Smooth muscle cell (in vitro differentiated cells): ENCODE data around the gene SH3BP5. TPM values are rescaled to one million over a fixed set of nuclear protein-coding genes. Genes with fewer than 3 reads are reported as not detected.

Experiments
- DNase-seq: peaks from one replicate; lab custom pipeline; 2025; ENCODE audit not compliant: unreplicated experiment; lab: John Stamatoyannopoulos, UW
- H2AFZ ChIP-seq: fragments of 200-600 bp; sonication (generic); 2 replicates; pipeline ENCODE4 v1.6.0; 2016; ENCODE audit warnings: antibody characterized with exemption, low read depth, mild to moderate bottlenecking
- H3F3A ChIP-seq: fragments of 200-600 bp; sonication (generic); 2 replicates; pipeline ENCODE4 v1.6.0; 2017; ENCODE audit warnings: antibody characterized with exemption, low read depth
- H3K27ac ChIP-seq: fragments of 200-600 bp; sonication (generic); 2 replicates; pipeline ENCODE4 v1.5.1; 2016; ENCODE audit warnings: low read depth, mild to moderate bottlenecking
- H3K27me3 ChIP-seq: fragments of 200-600 bp; sonication (generic); 2 replicates; pipeline ENCODE4 v1.6.1; 2016; ENCODE audit warnings: low read depth, mild to moderate bottlenecking
- H3K36me3 ChIP-seq: fragments of 200-600 bp; sonication (generic); 2 replicates; pipeline ENCODE4 v1.5.1; 2016; ENCODE audit warnings: low read depth
- H3K4me1 ChIP-seq: fragments of 200-600 bp; sonication (generic); 2 replicates; pipeline ENCODE4 v1.5.1; 2016; ENCODE audit warnings: low read depth
- H3K4me2 ChIP-seq: fragments of 200-600 bp; sonication (generic); 2 replicates; pipeline ENCODE4 v1.6.0; 2016; ENCODE audit warnings: mild to moderate bottlenecking
- H3K4me3 ChIP-seq: fragments of 200-600 bp; sonication (generic); 2 replicates; pipeline ENCODE4 v1.5.1; 2016; ENCODE audit warnings: mild to moderate bottlenecking
- H3K79me2 ChIP-seq: fragments of 200-600 bp; sonication (generic); 2 replicates; pipeline ENCODE4 v1.6.0; 2016; ENCODE audit warnings: low read depth, mild to moderate bottlenecking
- H3K9ac ChIP-seq: fragments of 200-600 bp; sonication (generic); 2 replicates; pipeline ENCODE4 v1.6.0; 2016; ENCODE audit warnings: low read depth
- H3K9me3 ChIP-seq: fragments of 200-600 bp; sonication (generic); replicated peaks from 2 replicates; pipeline ENCODE4 v1.5.1; 2016; ENCODE audit warnings: low read depth
- H4K20me1 ChIP-seq: fragments of 200-600 bp; sonication (generic); 2 replicates; pipeline ENCODE4 v1.6.0; 2016; ENCODE audit warnings: low read depth
- CTCF ChIP-seq: fragments of 200-600 bp; sonication (generic); IDR thresholded peaks from 2 replicates; pipeline ENCODE4 v1.5.1; 2017; ENCODE audit warnings: borderline replicate concordance, mild to moderate bottlenecking, antibody characterized with exemption; ENCODE audit not compliant: insufficient read depth, poor library complexity, severe bottlenecking
- WGBS: methylation state at CpG from one replicate; pipeline ENCODE4 v1.1.7; 2016; ENCODE audit warnings: low lambda C conversion rate; 5-methylcytosine and 5-hydroxymethylcytosine counted together
- polyA plus RNA-seq: library from polyadenylated mRNA; unstranded; fragments of >200 nt; fragmentation: Nextera tagmentation; extraction: Ambion mirVana; gene quantifications from 2 replicates; pipeline ENCODE4 v1.2.1, GENCODE V29; 2016
- total RNA-seq: library from RNA; depleted of rRNA; stranded (reverse); fragments of >200 nt; gene quantifications from 2 replicates; pipeline ENCODE4 v1.2.3, GENCODE V29; 2014

SH3BP5 gene
- total and polyA plus RNA-seq, 2 experiments from 2014 or later = 10.7 to 12.7 TPM

- WGBS = 85% methylated on average over 13 of the region's 13 CpGs
- Histone ChIP-seq H3K4me3 (no peak overlapping the region), H3K9ac (no peak overlapping the region), H3K79me2 (peaks cover 43% of the 10 kb centered on the region), H3F3A (no peaks in the 10 kb centered on the region), H2AFZ (no peak overlapping the region), H3K27me3 (no peaks in the 10 kb centered on the region), H3K4me1 (no peaks in the 10 kb centered on the region), H4K20me1 (peaks cover 8% of the 10 kb centered on the region), H3K4me2 (no peak overlapping the region), H3K27ac (no peak overlapping the region), H3K36me3 (no peaks in the 10 kb centered on the region), H3K9me3 (no peaks in the 10 kb centered on the region)
- no peak for DNase-seq
- no peak for TF ChIP-seq CTCF
These were observed 54.4 kb downstream of the SH3BP5 start for GRCh38 chr3:15277861-15278500.

GRCh38 chr3:15276028-15276724 is 56.2 kb downstream of the SH3BP5 start:
- TF ChIP-seq CTCF = no peak
- 98% methylated on average over 11 of the region's 11 CpGs for WGBS
- no peak for DNase-seq
- Histone ChIP-seq H3K27ac (peak overlapping the region; percentile 37), H4K20me1 (peaks cover 8% of the 10 kb centered on the region), H3K36me3 (no peaks in the 10 kb centered on the region), H3K9me3 (no peaks in the 10 kb centered on the region), H3K27me3 (no peaks in the 10 kb centered on the region), H3K4me1 (no peaks in the 10 kb centered on the region), H2AFZ (no peak overlapping the region), H3F3A (no peaks in the 10 kb centered on the region), H3K4me2 (no peak overlapping the region), H3K9ac (no peak overlapping the region), H3K79me2 (peaks cover 35% of the 10 kb centered on the region), H3K4me3 (no peak overlapping the region)

GRCh38 chr3:15273227-15273626 is 59.2 kb downstream of the SH3BP5 start:
- H3K9me3 ChIP-seq = no peaks in the 10 kb centered on the region
- no peak for DNase-seq
- peaks cover 4% of the 10 kb centered on the region for H4K20me1 ChIP-seq
- no peak overlapping the region for H3K4me2 ChIP-seq
- no peak for TF ChIP-seq CTCF
- peaks cover 10% of the 10 kb centered on the region for H3F3A ChIP-seq
- H3K9ac ChIP-seq = no peak overlapping the region
- peaks cover 18% of the 10 kb centered on the region for H3K79me2 ChIP-seq
- H3K27me3 ChIP-seq = no peaks in the 10 kb centered on the region
- H3K4me3 ChIP-seq = no peak overlapping the region
- H3K4me1 ChIP-seq = no peaks in the 10 kb centered on the region
- 95% methylated on average over 5 of the region's 5 CpGs for WGBS
- H3K36me3 ChIP-seq = no peaks in the 10 kb centered on the region
- no peak overlapping the region for H2AFZ ChIP-seq
- no peak overlapping the region for H3K27ac ChIP-seq
